Hepatocyte (in vitro differentiated cells): ENCODE measurements around the gene DCBLD1. TPM values are rescaled to one million over a fixed set of nuclear protein-coding genes. Genes with fewer than 3 reads are reported as not detected.

ENCODE experiments used
- DNase-seq: peaks from one replicate; pipeline ENCODE4 v3.0.0-alpha.2; 2016; ENCODE audit warnings: low spot score
- H2AFZ ChIP-seq: fragments of 200-600 bp; sonication (generic); 2 replicates; pipeline ENCODE4 v1.6.0; 2016; ENCODE audit warnings: antibody characterized with exemption, mild to moderate bottlenecking
- H3K27ac ChIP-seq: fragments of 200-600 bp; sonication (generic); 2 replicates; pipeline ENCODE4 v1.5.1; 2016; ENCODE audit warnings: mild to moderate bottlenecking
- H3K27me3 ChIP-seq: fragments of 200-600 bp; sonication (generic); 2 replicates; pipeline ENCODE4 v1.6.1; 2016
- H3K36me3 ChIP-seq: fragments of 200-600 bp; sonication (generic); replicated peaks from 2 replicates; pipeline ENCODE4 v1.5.1; 2016; ENCODE audit warnings: low read depth; ENCODE audit not compliant: insufficient read depth
- H3K4me1 ChIP-seq: fragments of 200-600 bp; sonication (generic); 2 replicates; pipeline ENCODE4 v1.5.1; 2016; ENCODE audit warnings: mild to moderate bottlenecking, moderate library complexity; ENCODE audit not compliant: insufficient read depth
- H3K4me2 ChIP-seq: fragments of 200-600 bp; sonication (generic); 2 replicates; pipeline ENCODE4 v1.6.0; 2016
- H3K4me3 ChIP-seq: fragments of 200-600 bp; sonication (generic); 2 replicates; pipeline ENCODE4 v1.5.1; 2016; ENCODE audit warnings: mild to moderate bottlenecking
- H3K79me2 ChIP-seq: fragments of 200-600 bp; sonication (generic); 2 replicates; pipeline ENCODE4 v1.6.0; 2017; ENCODE audit warnings: mild to moderate bottlenecking
- H3K9me2 ChIP-seq: fragments of 200-600 bp; sonication (generic); replicated peaks from 2 replicates; pipeline ENCODE4 v1.6.0; 2017; ENCODE audit warnings: mild to moderate bottlenecking; ENCODE audit not compliant: insufficient read depth
- H3K9me3 ChIP-seq: fragments of 200-600 bp; sonication (generic); 2 replicates; pipeline ENCODE4 v1.5.1; 2016; ENCODE audit warnings: low read depth, mild to moderate bottlenecking
- H4K20me1 ChIP-seq: fragments of 200-600 bp; sonication (generic); 2 replicates; pipeline ENCODE4 v1.6.0; 2016; ENCODE audit warnings: mild to moderate bottlenecking; ENCODE audit not compliant: insufficient read depth, poor library complexity, severe bottlenecking
- EZH2 ChIP-seq: fragments of 200-600 bp; sonication (generic); IDR thresholded peaks from 2 replicates; pipeline ENCODE4 v1.6.1; 2016; ENCODE audit warnings: antibody characterized with exemption, mild to moderate bottlenecking, borderline replicate concordance
- EZH2phosphoT487 ChIP-seq: fragments of 200-600 bp; sonication (generic); IDR thresholded peaks from one replicate; pipeline ENCODE4 v1.6.1; 2018; ENCODE audit warnings: antibody characterized with exemption, mild to moderate bottlenecking, low read depth, moderate library complexity; ENCODE audit not compliant: unreplicated experiment, severe bottlenecking
- WGBS: methylation state at CpG from one replicate; pipeline ENCODE4 v1.1.6; 2016; ENCODE audit warnings: low lambda C conversion rate; ENCODE audit errors: missing lambda C conversion rate; 5-methylcytosine and 5-hydroxymethylcytosine counted together
- polyA plus RNA-seq: library from polyadenylated mRNA; unstranded; fragments of >200 nt; fragmentation: Nextera tagmentation; extraction: Ambion mirVana; gene quantifications from 2 replicates; pipeline ENCODE4 v1.2.1, GENCODE V29; 2016
- total RNA-seq: library from RNA; depleted of rRNA; stranded (reverse); fragments of >200 nt; gene quantifications from 2 replicates; pipeline ENCODE4 v1.2.3, GENCODE V29; 2014
- TF ChIP-seq, protein P1 (sequence below): fragments of 200-600 bp; sonication (generic); IDR thresholded peaks from 2 replicates; pipeline ENCODE4 v1.5.1; 2016; ENCODE audit warnings: antibody characterized with exemption, mild to moderate bottlenecking; ENCODE audit not compliant: poor library complexity

Gene DCBLD1
- total and polyA plus RNA-seq, 2 experiments from 2014 or later = 18.9 to 23.8 TPM

GRCh38 chr6:117494283-117494682 lies 11.8 kb downstream of the DCBLD1 start:
- Histone ChIP-seq H3K79me2 (peaks cover 91% of the 10 kb centered on the region), H3K36me3 (no peaks in the 10 kb centered on the region), H3K27me3 (no peaks in the 10 kb centered on the region), H3K9me3 (no peaks in the 10 kb centered on the region), H4K20me1 (no peaks in the 10 kb centered on the region), H3K9me2 (no peaks in the 10 kb centered on the region), H3K4me2 (peak overlapping the region; percentile 12), H3K27ac (peak overlapping the region; percentile 40), H3K4me1 (peaks cover 21% of the 10 kb centered on the region), H2AFZ (no peak overlapping the region), H3K4me3 (no peak overlapping the region)
- WGBS = 68% methylated on average over 2 of the region's 2 CpGs
- DNase-seq = no peak
- TF ChIP-seq EZH2phosphoT487 (no peak), EZH2 (no peak)
- TF ChIP-seq, protein P1, sequence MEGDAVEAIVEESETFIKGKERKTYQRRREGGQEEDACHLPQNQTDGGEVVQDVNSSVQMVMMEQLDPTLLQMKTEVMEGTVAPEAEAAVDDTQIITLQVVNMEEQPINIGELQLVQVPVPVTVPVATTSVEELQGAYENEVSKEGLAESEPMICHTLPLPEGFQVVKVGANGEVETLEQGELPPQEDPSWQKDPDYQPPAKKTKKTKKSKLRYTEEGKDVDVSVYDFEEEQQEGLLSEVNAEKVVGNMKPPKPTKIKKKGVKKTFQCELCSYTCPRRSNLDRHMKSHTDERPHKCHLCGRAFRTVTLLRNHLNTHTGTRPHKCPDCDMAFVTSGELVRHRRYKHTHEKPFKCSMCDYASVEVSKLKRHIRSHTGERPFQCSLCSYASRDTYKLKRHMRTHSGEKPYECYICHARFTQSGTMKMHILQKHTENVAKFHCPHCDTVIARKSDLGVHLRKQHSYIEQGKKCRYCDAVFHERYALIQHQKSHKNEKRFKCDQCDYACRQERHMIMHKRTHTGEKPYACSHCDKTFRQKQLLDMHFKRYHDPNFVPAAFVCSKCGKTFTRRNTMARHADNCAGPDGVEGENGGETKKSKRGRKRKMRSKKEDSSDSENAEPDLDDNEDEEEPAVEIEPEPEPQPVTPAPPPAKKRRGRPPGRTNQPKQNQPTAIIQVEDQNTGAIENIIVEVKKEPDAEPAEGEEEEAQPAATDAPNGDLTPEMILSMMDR = no peak

DNA sequence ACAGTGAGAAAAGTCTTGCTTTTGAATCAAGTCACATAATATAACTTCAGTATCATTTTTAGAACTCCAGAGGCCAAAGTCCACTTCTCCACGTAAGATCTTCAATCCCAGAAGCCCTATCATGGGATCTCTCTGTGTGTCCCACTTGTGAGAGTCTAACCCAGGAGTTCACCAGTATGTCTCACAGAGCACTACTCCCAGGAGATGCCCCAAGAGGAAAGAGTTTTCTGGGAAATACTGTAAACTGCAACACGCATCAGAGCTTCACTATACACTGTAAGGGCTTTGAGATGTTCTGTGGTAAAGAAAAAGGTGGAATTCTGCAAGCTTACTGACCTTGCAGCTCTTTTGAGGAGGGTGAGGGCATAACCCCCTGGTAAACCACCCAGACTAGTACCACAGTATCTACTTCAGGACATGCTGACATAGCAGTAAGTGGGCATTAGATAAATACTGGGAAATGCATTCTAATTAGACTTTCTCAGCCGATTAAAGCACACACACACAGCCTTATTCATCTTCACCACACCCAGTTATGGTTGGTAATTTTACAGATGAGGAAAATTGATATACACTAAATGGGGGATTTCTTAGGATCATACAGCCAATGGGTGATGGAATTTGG lies 12.3 kb downstream of the DCBLD1 start:
- TF ChIP-seq, protein P1 = no peak
- no peak for TF ChIP-seq EZH2phosphoT487
- TF ChIP-seq EZH2 = no peak
- H2AFZ ChIP-seq = no peak overlapping the region
- no peaks in the 10 kb centered on the region for H3K9me3 ChIP-seq
- DNase-seq = no peak
- peaks cover 92% of the 10 kb centered on the region for H3K79me2 ChIP-seq
- no peaks in the 10 kb centered on the region for H3K27me3 ChIP-seq
- no peaks in the 10 kb centered on the region for H3K36me3 ChIP-seq
- H3K4me3 ChIP-seq = no peak overlapping the region
- WGBS = 81% methylated on average over 3 of the region's 3 CpGs
- peaks cover 21% of the 10 kb centered on the region for H3K4me1 ChIP-seq
- no peaks in the 10 kb centered on the region for H4K20me1 ChIP-seq
- H3K4me2 ChIP-seq = peak overlapping the region; percentile 12
- H3K9me2 ChIP-seq = no peaks in the 10 kb centered on the region
- peak overlapping the region; percentile 40 for H3K27ac ChIP-seq

DNA sequence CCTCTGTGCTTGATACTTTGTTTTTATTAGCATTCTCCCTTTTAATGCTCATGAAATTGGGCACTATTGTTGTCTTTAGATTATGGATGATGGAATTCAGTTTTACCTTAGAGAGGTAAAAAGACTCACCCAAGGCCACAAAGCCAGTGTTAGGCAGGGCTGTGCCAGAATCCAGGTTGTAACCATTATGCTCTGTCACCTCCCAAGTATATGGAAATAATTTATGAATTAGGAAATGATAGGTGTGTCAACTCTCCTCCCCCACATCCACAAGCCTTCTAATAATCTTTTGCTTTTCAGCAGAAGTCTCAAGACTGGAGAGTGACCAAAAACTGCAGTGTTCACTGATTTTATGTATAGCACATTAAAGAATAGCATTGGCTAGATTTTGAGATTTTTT lies 13.0 kb downstream of the DCBLD1 start:
- TF ChIP-seq EZH2 (no peak), EZH2phosphoT487 (no peak)
- TF ChIP-seq, protein P1 = no peak
- no peaks in the 10 kb centered on the region for H4K20me1 ChIP-seq
- H3K36me3 ChIP-seq = no peaks in the 10 kb centered on the region
- H3K79me2 ChIP-seq = peaks cover 92% of the 10 kb centered on the region
- no peaks in the 10 kb centered on the region for H3K9me2 ChIP-seq
- no peak overlapping the region for H2AFZ ChIP-seq
- no peak overlapping the region for H3K4me3 ChIP-seq
- H3K4me2 ChIP-seq = no peak overlapping the region
- H3K9me3 ChIP-seq = no peaks in the 10 kb centered on the region
- H3K27ac ChIP-seq = no peak overlapping the region
- H3K27me3 ChIP-seq = no peaks in the 10 kb centered on the region
- peaks cover 21% of the 10 kb centered on the region for H3K4me1 ChIP-seq
- no peak for DNase-seq

- 93% methylated on average over 2 of the region's 2 CpGs for WGBS
- H3K9me3 ChIP-seq = no peaks in the 10 kb centered on the region
- no peak for DNase-seq
- H2AFZ ChIP-seq = no peak overlapping the region
- no peaks in the 10 kb centered on the region for H3K36me3 ChIP-seq
- no peak overlapping the region for H3K4me2 ChIP-seq
- no peaks in the 10 kb centered on the region for H3K27me3 ChIP-seq
- no peaks in the 10 kb centered on the region for H3K9me2 ChIP-seq
- H4K20me1 ChIP-seq = no peaks in the 10 kb centered on the region
- peaks cover 21% of the 10 kb centered on the region for H3K4me1 ChIP-seq
- no peak overlapping the region for H3K27ac ChIP-seq
- TF ChIP-seq, protein P1 = no peak
- TF ChIP-seq EZH2 = no peak
- no peak for TF ChIP-seq EZH2phosphoT487
- no peak overlapping the region for H3K4me3 ChIP-seq
- H3K79me2 ChIP-seq = peaks cover 91% of the 10 kb centered on the region
These were observed 13.4 kb downstream of the DCBLD1 start for GRCh38 chr6:117495869-117496268.
